ENCODE results near the gene OASL.
"Not testable (repeated sequence)": the region's sequence is repeated elsewhere in the genome, so short reads cannot be mapped to it uniquely, and the experiment has no call there.

Gene OASL, protein sequence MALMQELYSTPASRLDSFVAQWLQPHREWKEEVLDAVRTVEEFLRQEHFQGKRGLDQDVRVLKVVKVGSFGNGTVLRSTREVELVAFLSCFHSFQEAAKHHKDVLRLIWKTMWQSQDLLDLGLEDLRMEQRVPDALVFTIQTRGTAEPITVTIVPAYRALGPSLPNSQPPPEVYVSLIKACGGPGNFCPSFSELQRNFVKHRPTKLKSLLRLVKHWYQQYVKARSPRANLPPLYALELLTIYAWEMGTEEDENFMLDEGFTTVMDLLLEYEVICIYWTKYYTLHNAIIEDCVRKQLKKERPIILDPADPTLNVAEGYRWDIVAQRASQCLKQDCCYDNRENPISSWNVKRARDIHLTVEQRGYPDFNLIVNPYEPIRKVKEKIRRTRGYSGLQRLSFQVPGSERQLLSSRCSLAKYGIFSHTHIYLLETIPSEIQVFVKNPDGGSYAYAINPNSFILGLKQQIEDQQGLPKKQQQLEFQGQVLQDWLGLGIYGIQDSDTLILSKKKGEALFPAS

GRCh38 chr12:121038861-121039668, at the start of gene OASL:
Gene OASL (minus strand): TSS chr12:121039246. CDS start chr12:121038971, 275 bp downstream.
- DNase-seq (ENCODE audit: low read depth in 2 of 2) = peak; percentile 34 to 39

DNA sequence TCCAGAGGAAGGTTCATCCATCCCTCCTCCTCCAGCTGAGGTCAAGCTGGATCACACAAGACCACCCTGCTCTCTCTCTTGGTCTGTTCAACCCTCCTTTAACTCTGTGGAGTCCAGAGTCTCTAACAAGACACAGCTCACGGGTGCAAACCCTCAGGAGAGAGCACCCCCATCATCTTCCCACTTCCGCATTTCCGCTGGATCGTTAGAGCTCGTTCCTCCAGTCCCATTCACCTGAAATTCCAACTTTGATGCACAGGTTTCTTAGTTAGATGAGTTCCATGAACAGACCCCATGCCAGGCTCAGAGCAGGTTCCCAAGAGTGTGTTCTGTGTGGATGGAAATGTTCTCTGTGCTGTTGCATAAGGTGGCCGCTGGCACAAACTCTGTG, 49.1 kb upstream of the OASL start:
- no peak for DNase-seq (ENCODE audit: low read depth in 2 of 2)

DNA sequence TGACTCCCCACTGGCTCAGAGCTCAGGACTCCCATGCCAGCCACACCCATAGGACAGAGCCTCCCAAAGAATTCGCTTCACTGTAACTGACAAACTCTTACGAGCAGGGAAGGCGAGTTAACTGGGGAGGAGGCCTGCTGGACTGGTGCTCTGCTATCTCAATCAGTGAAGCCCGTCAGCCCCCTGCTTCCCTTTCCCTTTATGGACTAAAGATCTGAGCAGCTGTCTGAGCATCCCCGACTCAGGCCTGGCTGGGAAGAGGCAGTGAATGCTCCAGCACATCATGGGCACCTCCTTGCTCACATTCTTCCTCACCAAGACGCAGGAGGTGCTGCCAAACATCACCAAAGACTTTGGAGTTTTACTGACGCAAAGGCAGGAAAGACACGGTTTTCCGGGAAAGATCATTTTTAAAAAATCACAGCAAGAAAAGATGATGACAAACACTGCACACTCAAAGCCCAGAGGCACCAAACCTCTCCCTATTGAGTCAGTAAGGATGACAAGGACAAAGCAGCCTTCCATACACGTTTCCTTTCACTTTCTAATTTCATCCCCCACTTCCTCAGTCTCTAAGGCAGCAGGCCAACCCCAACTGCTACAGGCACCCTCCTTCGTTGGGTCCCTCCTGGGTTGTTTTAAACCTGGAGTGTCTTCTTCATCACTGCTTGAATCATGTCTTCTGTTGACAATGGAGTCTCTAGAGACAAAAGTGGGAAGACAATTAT, 48.6 kb upstream of the OASL start:
- DNase-seq (ENCODE audit: low read depth in 2 of 2) = no peak

GRCh38 chr12:121086781-121087295, 47.8 kb upstream of the OASL start:
- DNase-seq (ENCODE audit: low read depth in 2 of 2) = no peak

DNA sequence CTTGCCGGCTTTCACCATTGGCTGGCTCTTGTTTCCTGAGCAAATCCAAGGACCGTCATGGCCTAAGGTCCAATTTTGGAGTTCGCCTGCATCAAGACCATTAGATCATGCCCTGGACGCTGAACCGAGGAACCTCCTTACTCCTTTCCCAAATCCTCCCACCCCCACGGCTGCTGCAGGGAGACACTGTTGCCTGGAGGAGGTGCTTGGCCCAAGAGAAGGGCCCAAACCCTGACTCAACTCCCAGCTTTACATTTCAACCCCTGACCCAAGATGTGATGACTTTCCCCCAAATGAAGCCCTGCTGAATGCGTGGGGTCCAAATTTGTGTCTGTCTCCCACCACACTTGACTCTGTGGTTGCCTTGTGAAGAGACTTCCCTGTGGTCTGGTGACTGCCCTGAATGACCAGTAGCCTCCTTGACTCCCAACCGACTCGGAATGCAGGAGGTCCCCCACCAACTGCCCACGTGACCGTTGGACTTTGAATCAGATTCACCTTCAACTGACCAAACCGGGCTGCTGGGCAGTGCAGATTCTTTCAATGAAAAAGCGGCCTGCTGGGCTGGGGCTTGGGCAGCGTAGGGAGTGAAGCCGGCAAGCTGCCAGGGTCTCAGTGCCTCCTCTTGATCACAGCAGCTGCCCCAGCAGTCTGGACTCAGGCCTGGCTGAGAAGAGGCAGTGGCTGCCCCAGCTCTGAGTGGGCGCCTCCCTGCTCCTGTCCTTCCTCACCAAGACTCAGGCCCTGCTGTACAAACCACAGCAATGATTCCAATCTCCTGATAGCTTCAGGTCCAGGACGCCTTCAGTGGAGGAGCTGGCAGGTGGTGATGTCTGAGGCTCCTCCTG, 46.7 kb upstream of the OASL start:
- no peak for DNase-seq (ENCODE audit: low read depth in 2 of 2)

DNA sequence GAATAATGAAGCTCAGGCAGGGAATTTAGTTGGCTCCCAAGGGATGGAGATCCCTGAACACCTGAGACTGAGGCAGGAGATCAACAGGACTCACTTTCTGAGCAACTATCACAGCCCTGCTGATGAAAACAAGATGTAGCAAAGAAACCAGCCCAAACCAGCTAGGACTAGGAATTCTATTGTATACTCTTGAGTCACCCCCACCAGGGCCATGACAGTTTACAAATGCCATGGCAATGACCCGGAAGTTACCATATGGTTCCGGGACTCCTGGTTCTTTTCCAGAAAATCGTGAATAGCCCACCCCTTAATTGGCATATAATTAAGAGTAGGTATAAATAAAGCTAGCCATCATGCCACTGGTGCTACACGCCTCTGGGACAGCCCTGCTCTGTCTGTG, 46.0 kb upstream of the OASL start:
- DNase-seq (ENCODE audit: low read depth in 2 of 2) = no peak

DNA sequence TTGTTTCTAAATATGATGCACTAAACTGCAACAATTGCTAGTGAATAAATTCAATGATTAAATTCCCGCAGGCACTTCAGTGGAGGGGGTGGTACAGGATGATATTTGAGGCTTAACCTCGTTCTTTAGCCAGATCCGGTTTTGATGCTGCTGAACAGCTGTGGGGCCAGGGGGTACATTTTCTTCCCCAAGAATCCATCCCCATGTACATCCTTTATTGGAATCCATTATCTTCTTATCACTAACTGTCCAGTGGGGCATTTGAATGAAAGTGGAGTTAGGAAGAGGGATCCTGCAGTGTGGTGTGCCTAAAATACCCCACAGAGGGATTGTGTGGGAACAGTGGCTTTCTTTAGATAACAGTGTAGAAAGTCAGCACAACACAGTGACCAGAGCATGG, 45.2 kb upstream of the OASL start:
- DNase-seq (ENCODE audit: low read depth in 2 of 2) = no peak

- DNase-seq (ENCODE audit: low read depth in 2 of 2) = no peak
Observed at GRCh38 chr12:121080909-121081308, 41.9 kb upstream of the OASL start.

DNA sequence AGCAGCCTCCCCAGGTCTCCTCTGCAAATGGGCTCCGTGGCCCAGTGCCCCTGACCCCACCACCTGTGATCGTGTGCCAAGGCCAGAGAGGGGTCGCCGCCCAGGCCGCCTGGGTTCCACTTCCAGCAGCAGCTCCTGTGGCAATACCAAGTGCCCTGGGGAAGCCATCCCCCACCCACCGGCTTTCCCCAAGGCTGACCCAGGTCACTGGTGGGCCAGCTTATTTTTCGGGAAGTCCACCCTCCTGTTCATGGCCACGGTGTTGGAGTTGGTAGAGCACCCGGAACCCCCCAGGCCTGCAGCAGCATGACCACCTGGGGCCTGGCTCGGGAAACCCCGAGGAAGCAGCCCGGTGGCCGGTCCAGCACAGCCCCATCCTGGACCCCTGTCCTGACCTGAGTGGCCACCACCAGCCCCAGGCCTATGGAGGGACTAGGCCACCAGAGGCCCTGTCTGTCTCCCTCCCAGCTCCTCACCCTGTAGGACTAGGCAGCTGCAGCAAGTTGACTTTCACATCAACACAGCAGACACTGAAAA, 40.8 kb upstream of the OASL start:
- no peak for DNase-seq (ENCODE audit: low read depth in 2 of 2)

GRCh38 chr12:121077440-121077839, 38.4 kb upstream of the OASL start:
- not testable (repeated sequence) for DNase-seq (ENCODE audit: low read depth in 2 of 2)

DNA sequence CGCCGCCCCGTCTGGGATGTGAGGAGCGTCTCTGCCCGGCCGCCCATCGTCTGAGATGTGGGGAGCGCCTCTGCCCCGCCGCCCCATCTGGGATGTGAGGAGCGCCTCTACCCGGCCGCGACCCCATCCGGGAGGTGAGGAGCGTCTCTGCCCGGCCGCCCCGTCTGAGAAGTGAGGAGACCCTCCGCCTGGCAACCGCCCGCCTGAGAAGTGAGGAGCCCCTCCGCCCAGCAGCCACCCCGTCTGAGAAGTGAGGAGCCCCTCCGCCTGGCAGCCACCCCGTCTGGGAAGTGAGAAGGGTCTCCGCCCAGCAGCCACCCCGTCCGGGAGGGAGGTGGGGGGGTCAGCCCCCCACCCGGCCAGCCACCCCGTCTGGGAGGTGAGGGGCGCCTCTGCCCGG, 36.9 kb upstream of the OASL start:
- not testable (repeated sequence) for DNase-seq (ENCODE audit: low read depth in 2 of 2)

DNA sequence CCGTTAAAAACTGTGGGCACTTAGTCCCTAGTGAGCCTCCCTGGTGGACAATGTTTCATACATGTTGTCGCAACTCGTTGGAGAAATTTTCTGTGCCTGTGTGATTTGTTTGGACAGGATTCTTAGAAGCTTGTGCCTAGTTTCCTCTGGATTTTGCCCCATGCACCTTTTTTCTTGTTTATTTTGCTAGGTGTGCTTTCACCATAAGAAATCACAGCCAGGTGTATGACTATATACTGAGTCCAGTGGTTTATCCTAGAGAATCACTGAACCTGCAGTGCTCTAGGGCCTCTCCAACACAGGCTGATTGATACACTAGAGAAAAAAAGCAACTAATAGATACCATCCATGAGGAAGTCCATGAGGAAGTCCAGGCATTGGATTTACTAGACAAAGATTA, 33.1 kb upstream of the OASL start:
- no peak for DNase-seq (ENCODE audit: low read depth in 2 of 2)

- DNase-seq (ENCODE audit: low read depth in 2 of 2) = no peak
Observed at GRCh38 chr12:121069206-121069605, 30.2 kb upstream of the OASL start.

DNA sequence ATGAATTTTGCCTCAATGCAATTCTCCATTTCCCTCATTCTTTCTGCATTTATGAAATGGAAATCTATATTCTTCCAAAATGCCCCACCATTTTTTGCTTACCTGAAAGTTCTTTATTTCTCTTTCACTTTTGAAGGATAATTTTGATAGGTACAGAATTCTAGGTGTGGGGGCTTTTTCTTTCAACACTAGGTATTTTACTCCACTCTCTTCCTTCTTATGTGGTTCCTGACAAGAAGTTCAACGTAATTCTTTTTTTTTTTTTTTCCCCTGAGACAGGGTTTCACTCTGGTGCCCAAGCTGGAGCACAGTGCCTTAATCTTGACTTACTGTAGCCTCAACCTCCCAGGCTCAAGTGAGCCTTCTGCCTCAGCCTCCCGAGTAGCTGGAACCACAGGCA, 26.3 kb upstream of the OASL start:
- no peak for DNase-seq (ENCODE audit: low read depth in 2 of 2)

GRCh38 chr12:121064586-121064985, 25.5 kb upstream of the OASL start:
- not testable (repeated sequence) for DNase-seq (ENCODE audit: low read depth in 2 of 2)

- no peak for DNase-seq (ENCODE audit: low read depth in 2 of 2)
Observed at GRCh38 chr12:121064116-121064515, 25.1 kb upstream of the OASL start.

DNA sequence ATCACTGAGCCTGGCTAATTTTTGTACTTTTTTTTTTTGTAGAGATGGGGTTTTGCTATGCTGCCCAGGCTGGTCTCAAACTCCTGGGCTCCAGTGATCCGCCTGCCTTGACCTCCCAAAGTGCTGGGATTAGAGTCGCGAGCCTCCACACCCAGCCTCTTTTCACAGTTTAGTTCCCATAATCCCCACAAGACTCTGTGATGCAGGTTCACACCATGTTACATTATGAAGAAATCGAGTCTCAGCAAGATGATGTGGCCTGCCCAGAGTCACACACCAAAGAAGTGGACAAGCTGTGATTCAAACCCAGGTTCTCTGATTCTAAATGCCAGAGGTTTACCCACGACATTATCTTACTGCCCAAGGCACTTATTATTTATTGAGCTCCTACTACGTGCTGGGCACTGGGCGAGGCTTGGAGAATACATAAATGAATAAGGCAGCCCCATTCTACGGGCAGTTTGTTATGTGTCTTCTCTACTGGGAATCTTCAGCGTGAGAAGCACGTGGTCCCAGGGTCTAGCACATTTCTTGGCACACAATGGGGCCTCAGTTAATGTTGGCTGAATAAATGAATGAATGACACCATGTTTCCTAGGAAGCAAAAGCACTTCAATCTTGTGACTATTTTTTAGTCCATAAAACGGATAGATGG, 23.5 kb upstream of the OASL start:
- DNase-seq (ENCODE audit: low read depth in 2 of 2) = no peak

DNA sequence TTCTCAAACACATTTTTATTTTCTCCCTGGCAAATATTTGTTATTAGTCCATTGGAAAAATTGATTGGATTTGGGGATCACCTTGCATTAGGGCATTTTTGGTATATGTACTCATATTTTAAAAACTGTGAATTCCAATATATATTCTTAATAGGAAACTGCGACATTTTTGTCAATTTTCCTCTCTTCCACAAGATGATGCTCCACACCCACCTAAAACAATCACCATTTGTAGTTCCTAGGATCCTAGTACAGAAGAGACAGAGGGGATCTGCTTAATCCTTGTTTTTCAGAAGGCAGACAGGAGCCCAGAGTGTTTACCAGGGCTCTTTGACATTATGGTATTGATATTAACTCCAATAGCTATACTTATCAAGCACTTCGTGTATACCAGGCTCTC, 22.8 kb upstream of the OASL start:
- DNase-seq (ENCODE audit: low read depth in 2 of 2) = no peak

- peak; percentile 42 to 43 for DNase-seq (ENCODE audit: low read depth in 2 of 2)
Observed at GRCh38 chr12:121060149-121061001, 21.3 kb upstream of the OASL start.
